NCI-H2029 (cell line): Measurements from ENCODE around the gene NPL.

Source experiments
- DNase-seq: peaks from one replicate; lab custom pipeline; 2025; lab: John Stamatoyannopoulos, UW

NPL gene

DNA sequence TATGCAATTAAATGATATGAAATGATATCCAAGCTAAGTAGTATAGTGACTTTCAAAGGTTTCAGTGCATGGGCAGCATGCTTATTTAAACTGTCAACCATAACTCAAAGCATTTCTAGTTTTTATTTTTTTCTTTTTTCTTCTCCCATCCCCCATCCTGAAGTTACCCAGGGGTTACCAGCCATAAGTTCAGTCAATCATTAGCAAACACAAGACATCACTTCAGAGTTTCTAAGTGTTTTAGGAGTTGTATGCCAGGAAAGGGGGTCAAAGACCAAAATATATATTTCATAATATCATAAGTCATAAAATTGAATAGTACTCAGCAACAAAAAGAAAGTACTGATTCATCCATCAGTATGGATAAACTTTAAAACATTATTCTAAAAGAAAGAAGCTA is 78.3 kb downstream of the NPL start:
- no peak for DNase-seq

DNA sequence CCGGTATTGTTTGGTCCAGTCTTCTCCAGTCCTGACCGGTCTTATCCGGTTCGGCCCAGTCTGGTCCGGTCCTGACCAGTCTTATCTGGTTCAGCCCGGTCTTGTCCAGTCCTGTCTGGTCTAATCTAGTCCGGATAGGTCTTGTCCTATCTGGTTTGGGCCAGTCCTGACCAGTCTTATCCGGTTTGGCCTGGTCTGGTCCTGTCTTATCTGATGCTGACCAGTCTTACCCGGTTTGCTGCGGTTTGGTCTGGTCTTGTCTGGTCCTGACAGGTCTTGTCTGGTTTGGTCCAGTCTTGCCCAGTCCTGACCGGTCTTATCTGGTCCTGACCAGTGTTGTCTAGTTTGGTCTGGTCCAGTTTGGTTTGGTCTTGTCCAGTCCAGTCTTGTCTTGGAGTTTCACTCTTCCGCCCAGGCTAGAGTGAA is 79.7 kb downstream of the NPL start:
- no peak for DNase-seq

DNA sequence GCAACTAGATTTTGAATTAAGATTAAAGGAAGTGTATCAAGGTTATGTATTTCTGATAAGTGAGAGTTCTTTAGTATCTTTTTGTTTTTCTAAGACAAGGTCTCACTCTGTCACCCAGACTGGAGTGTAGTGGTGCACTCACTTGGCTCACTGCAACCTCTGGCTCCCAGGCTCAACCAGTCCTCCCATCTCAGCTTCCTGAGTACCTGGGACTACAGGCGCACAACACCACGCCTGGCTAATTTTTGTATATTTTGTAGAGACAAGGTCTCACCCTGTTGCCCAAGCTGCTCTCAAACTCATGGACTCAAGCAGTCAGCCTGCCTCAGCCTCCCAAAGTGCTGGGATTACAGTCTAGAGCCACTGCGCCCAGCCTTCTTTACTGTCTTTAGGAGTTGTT is 83.3 kb downstream of the NPL start:
- DNase-seq: no peak

DNA sequence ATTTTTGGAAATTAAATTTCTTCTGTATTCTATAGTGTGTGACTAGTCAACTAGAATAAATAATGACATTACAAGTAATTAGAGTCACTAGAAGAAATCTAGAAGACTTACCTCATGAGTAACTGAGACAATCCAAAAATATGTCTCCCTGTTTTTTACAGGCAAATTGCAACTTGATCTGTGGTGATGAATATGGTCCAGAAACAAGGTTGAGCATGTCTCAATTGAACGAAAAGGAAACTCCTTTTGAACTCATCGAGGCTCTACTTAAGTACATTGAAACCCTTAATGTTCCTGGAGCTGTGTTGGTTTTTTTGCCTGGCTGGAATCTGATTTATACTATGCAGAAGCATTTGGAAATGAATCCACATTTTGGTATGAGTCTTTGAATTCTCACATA is 86.3 kb downstream of the NPL start:
- no peak for DNase-seq

DNA sequence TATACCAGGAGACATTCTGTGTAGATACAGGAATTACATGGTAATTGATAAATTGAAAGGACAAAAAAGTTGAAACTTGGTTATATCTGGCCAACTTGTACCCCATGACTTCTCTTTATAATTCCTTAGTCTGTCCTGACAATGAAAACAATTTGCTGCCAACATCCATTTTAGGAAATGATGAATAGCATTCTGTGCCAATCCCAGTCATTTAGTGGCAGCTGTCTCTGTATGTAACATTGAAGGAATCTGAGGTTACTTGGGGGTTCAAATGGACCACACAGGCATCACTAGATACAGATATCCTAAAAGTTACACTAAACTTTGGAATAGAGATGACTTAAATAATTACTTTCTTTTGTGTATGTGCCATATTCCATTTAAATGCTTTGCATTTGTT is 87.8 kb downstream of the NPL start:
- DNase-seq: no peak

DNA sequence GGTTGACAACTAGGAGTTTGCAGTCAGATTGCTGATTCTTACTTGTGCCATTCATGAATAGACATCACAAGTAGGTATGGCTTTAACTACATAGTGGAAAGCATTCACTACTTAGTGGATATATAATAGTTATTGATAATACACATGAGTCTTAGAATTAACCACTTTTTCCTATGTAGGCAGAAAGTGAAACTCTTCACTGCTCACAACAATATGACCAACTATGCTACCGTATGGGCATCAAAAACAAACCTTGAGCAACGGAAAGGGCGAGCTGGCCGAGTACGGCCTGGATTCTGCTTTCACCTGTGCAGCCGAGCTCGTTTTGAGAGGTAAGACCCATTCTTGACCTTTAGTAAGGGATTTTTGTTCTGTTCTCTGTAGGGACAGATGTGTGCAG is 88.3 kb downstream of the NPL start:
- DNase-seq: no peak
